ENCODE measurements around the gene ZNF106.
A peak's percentile ranks its signal among the peaks of the same experiment; 100 is the strongest.

The ZNF106 gene

GRCh38 chr15:42409011-42409410 lies 81.9 kb downstream of the ZNF106 start (continued):
- no peak for TF ChIP-seq GLIS3 (CRISPR knock-in tag; IDR thresholded peaks at IDR 0.05)

GRCh38 chr15:42408178-42408577 lies 82.8 kb downstream of the ZNF106 start:
- no peak for TF ChIP-seq OSR1 (CRISPR knock-in tag; IDR thresholded peaks at IDR 0.05)
- no peak for TF ChIP-seq TOX (CRISPR knock-in tag; IDR thresholded peaks at IDR 0.05; ENCODE audit: borderline replicate concordance)
- TF ChIP-seq POU6F1 (CRISPR knock-in tag; IDR thresholded peaks at IDR 0.05; ENCODE audit: borderline replicate concordance, low read depth) = no peak
- TF ChIP-seq ZFP30 (CRISPR knock-in tag; IDR thresholded peaks at IDR 0.05) = no peak
- TF ChIP-seq PPARA (CRISPR knock-in tag; IDR thresholded peaks at IDR 0.05; ENCODE audit: borderline replicate concordance) = no peak
- TF ChIP-seq ZFP3 (CRISPR knock-in tag; IDR thresholded peaks at IDR 0.05) = no peak
- TF ChIP-seq ARNTL (CRISPR knock-in tag; IDR thresholded peaks at IDR 0.05; ENCODE audit: borderline replicate concordance, low read depth) = no peak
- TF ChIP-seq ZNF70 (CRISPR knock-in tag; IDR thresholded peaks at IDR 0.05) = no peak
- TF ChIP-seq CSDC2 (CRISPR knock-in tag; IDR thresholded peaks at IDR 0.05) = no peak
- TF ChIP-seq RARB (CRISPR knock-in tag; IDR thresholded peaks at IDR 0.05) = no peak
- no peak for TF ChIP-seq ZNF565 (CRISPR knock-in tag; conservative IDR thresholded peaks at IDR 0.05; ENCODE audit: low read depth)
- no peak for TF ChIP-seq ESRRG (CRISPR knock-in tag; IDR thresholded peaks at IDR 0.05)
- no peak for TF ChIP-seq TCF4 (CRISPR knock-in tag; IDR thresholded peaks at IDR 0.05; ENCODE audit: borderline replicate concordance)
- peak; percentile 11; the same call in 2 of the 3 replicates for ATAC-seq

- ATAC-seq = no peak
- TF ChIP-seq ZNF8 (CRISPR knock-in tag; IDR thresholded peaks at IDR 0.05) (no peak), CREB5 (CRISPR knock-in tag; IDR thresholded peaks at IDR 0.05; ENCODE audit: low read depth) (no peak), ISL1 (CRISPR knock-in tag; IDR thresholded peaks at IDR 0.05) (no peak), PPARA (CRISPR knock-in tag; IDR thresholded peaks at IDR 0.05; ENCODE audit: borderline replicate concordance) (no peak), TCF4 (CRISPR knock-in tag; IDR thresholded peaks at IDR 0.05; ENCODE audit: borderline replicate concordance) (no peak), SNAI2 (CRISPR knock-in tag; IDR thresholded peaks at IDR 0.05) (no peak), ZNF565 (CRISPR knock-in tag; conservative IDR thresholded peaks at IDR 0.05; ENCODE audit: low read depth) (no peak), TOX (CRISPR knock-in tag; IDR thresholded peaks at IDR 0.05; ENCODE audit: borderline replicate concordance) (no peak), CSRNP3 (CRISPR knock-in tag; IDR thresholded peaks at IDR 0.05) (no peak), ARNTL (CRISPR knock-in tag; IDR thresholded peaks at IDR 0.05; ENCODE audit: borderline replicate concordance, low read depth) (no peak), GLIS3 (CRISPR knock-in tag; IDR thresholded peaks at IDR 0.05) (no peak), PATZ1 (CRISPR knock-in tag; IDR thresholded peaks at IDR 0.05; ENCODE audit: borderline replicate concordance) (no peak)
Measured at GRCh38 chr15:42405863-42406482, 85.0 kb downstream of the ZNF106 start.

- TF ChIP-seq OSR1 (CRISPR knock-in tag; IDR thresholded peaks at IDR 0.05) (no peak), ZNF565 (CRISPR knock-in tag; conservative IDR thresholded peaks at IDR 0.05; ENCODE audit: low read depth) (no peak), TOX (CRISPR knock-in tag; IDR thresholded peaks at IDR 0.05; ENCODE audit: borderline replicate concordance) (no peak)
- ATAC-seq = no peak
Measured at GRCh38 chr15:42404461-42405235, 86.3 kb downstream of the ZNF106 start.
